GM12875 (cell line): ENCODE data around the gene MYOZ2.

ENCODE experiments used
- H3K4me3 ChIP-seq: one replicate; pipeline ENCODE4 v1.5.1; 2011; ENCODE audit warnings: low read depth, low read length, control low read depth
- CTCF ChIP-seq: IDR thresholded peaks from 2 replicates; pipeline ENCODE4 v1.5.1; 2011; ENCODE audit warnings: low read depth, mild to moderate bottlenecking, control low read depth, inconsistent platforms, low read length, moderate library complexity, borderline replicate concordance; ENCODE audit not compliant: insufficient read depth

The MYOZ2 gene

GRCh38 chr4:119113033-119113655 lies 22.5 kb upstream of the MYOZ2 start:
- no peak overlapping the region for H3K4me3 ChIP-seq
- TF ChIP-seq CTCF: no peak

- no peak overlapping the region for H3K4me3 ChIP-seq
Observed at GRCh38 chr4:119116021-119116420, 19.6 kb upstream of the MYOZ2 start.

GRCh38 chr4:119116925-119117900 lies 18.4 kb upstream of the MYOZ2 start:
- no peak overlapping the region for H3K4me3 ChIP-seq
- TF ChIP-seq CTCF: no peak

More at GRCh38 chr4:119116021-119116420, 19.6 kb upstream of the MYOZ2 start:
- TF ChIP-seq CTCF: no peak

GRCh38 chr4:119118397-119118796 lies 17.2 kb upstream of the MYOZ2 start:
- H3K4me3 ChIP-seq: no peak overlapping the region
- TF ChIP-seq CTCF: no peak

GRCh38 chr4:119124352-119124751 lies 11.3 kb upstream of the MYOZ2 start:
- H3K4me3 ChIP-seq: no peak overlapping the region
- no peak for TF ChIP-seq CTCF

- TF ChIP-seq CTCF: no peak
- no peak overlapping the region for H3K4me3 ChIP-seq
Observed at GRCh38 chr4:119125931-119126330, 9.7 kb upstream of the MYOZ2 start.
